ENCODE results near the gene BRPF3. TPM values are rescaled to one million over a fixed set of nuclear protein-coding genes. Genes with fewer than 3 reads are reported as not detected.

Gene BRPF3
- polyA plus RNA-seq, 1 donor from 2014 or later: 10.1 TPM

- Histone ChIP-seq H3K4me3 (ENCODE audit: low read length) (no peak overlapping the region), H3K9ac (ENCODE audit: low read length) (no peak overlapping the region), H4K20me1 (ENCODE audit: insufficient read depth) (no peaks in the 10 kb centered on the region), H2AFZ (ENCODE audit: low read depth, low read length) (no peak overlapping the region), H3K9me2 (ENCODE audit: insufficient read depth, low read length) (no peaks in the 10 kb centered on the region), H3K9me3 (ENCODE audit: low read length) (no peaks in the 10 kb centered on the region), H3F3A (ENCODE audit: insufficient read depth, low read length, poor library complexity, severe bottlenecking) (no peaks in the 10 kb centered on the region), H3K27me3 (ENCODE audit: insufficient read depth, low read depth, low read length) (no peaks in the 10 kb centered on the region), H3K4me2 (ENCODE audit: low read length) (no peak overlapping the region), H3K27ac (ENCODE audit: low read length) (no peak overlapping the region), H3K36me3 (ENCODE audit: insufficient read depth, low read length) (no peaks in the 10 kb centered on the region), H3K79me2 (replicated peaks; ENCODE audit: insufficient read depth, low read length) (no peaks in the 10 kb centered on the region)
- no peak for TF ChIP-seq REST (IDR thresholded peaks at IDR 0.05; ENCODE audit: borderline replicate concordance)
- no peak for TF ChIP-seq EP300 (conservative IDR thresholded peaks at IDR 0.05; ENCODE audit: poor library complexity, severe bottlenecking)
- no peak for TF ChIP-seq TAF1 (IDR thresholded peaks at IDR 0.05; ENCODE audit: low read depth)
- no peak for TF ChIP-seq SMC3 (conservative IDR thresholded peaks at IDR 0.05; ENCODE audit: poor library complexity)
Measured at GRCh38 chr6:36277946-36278470, 81.5 kb downstream of the BRPF3 start.

- Histone ChIP-seq H3K4me3 (ENCODE audit: low read length) (no peak overlapping the region), H3K36me3 (ENCODE audit: insufficient read depth, low read length) (no peaks in the 10 kb centered on the region), H3K9ac (ENCODE audit: low read length) (no peak overlapping the region), H3K27me3 (ENCODE audit: insufficient read depth, low read depth, low read length) (no peaks in the 10 kb centered on the region), H3K9me3 (ENCODE audit: low read length) (no peaks in the 10 kb centered on the region), H3F3A (ENCODE audit: insufficient read depth, low read length, poor library complexity, severe bottlenecking) (peaks cover 5% of the 10 kb centered on the region), H3K9me2 (ENCODE audit: insufficient read depth, low read length) (no peaks in the 10 kb centered on the region), H2AFZ (ENCODE audit: low read depth, low read length) (no peak overlapping the region), H3K79me2 (replicated peaks; ENCODE audit: insufficient read depth, low read length) (no peaks in the 10 kb centered on the region), H4K20me1 (ENCODE audit: insufficient read depth) (no peaks in the 10 kb centered on the region), H3K27ac (ENCODE audit: low read length) (no peak overlapping the region), H3K4me2 (ENCODE audit: low read length) (no peak overlapping the region)
- TF ChIP-seq REST (IDR thresholded peaks at IDR 0.05; ENCODE audit: borderline replicate concordance) (no peak), POLR2AphosphoS5 (IDR thresholded peaks at IDR 0.05) (no peak), EZH2 (IDR thresholded peaks at IDR 0.05; ENCODE audit: borderline replicate concordance, insufficient read depth, low read length, poor library complexity, severe bottlenecking) (no peak), RAD21 (conservative IDR thresholded peaks at IDR 0.05) (no peak), MXI1 (conservative IDR thresholded peaks at IDR 0.05; ENCODE audit: poor library complexity, severe bottlenecking) (no peak)
Measured at GRCh38 chr6:36280467-36280866, 83.9 kb downstream of the BRPF3 start.
